Measurements from ENCODE around the gene C7orf25. TPM values are rescaled to one million over a fixed set of nuclear protein-coding genes. Genes with fewer than 3 reads are reported as not detected.
A peak's percentile ranks its signal among the peaks of the same experiment; 100 is the strongest.

The C7orf25 gene
- polyA plus RNA-seq (ENCODE audit: insufficient read length in 10 of 10) = 1 to 10 TPM; 1.0 to 2.6 (median 1.7) TPM
- long read RNA-seq, donor 1, partial matches to known transcripts = 0 of 6 reads
- long read RNA-seq, donor 1, other reads (novel, unspliced or antisense) = 0 of 6 reads
- long read RNA-seq, donor 2, partial matches to known transcripts = 0 of 4 reads
- long read RNA-seq, donor 2, other reads (novel, unspliced or antisense) = 0 of 4 reads
- long read RNA-seq, donor 3 = 0 reads
- long read RNA-seq, donor 4, partial matches to known transcripts = 0 of 3 reads
- long read RNA-seq, donor 4, other reads (novel, unspliced or antisense) = 0 of 3 reads
- long read RNA-seq, donor 5, transcript C7orf25-201 (2 exons, 2,451 nt) = major isoform, 5 of 5 reads
- long read RNA-seq, donor 5, partial matches to known transcripts = 0 of 5 reads
- long read RNA-seq, donor 5, other reads (novel, unspliced or antisense) = 0 of 5 reads
- long read RNA-seq, donor 6, transcript C7orf25-201 (2 exons, 2,451 nt) = major isoform, 6 of 6 reads
- long read RNA-seq, donor 6, partial matches to known transcripts = 0 of 6 reads
- long read RNA-seq, donor 6, other reads (novel, unspliced or antisense) = 0 of 6 reads
- long read RNA-seq, donor 7, partial matches to known transcripts = 0 of 4 reads
- long read RNA-seq, donor 7, other reads (novel, unspliced or antisense) = 0 of 4 reads
- long read RNA-seq, donor 8, partial matches to known transcripts = 0 of 3 reads
- long read RNA-seq, donor 8, other reads (novel, unspliced or antisense) = 0 of 3 reads
- long read RNA-seq, donor 9 = 0 reads

DNA sequence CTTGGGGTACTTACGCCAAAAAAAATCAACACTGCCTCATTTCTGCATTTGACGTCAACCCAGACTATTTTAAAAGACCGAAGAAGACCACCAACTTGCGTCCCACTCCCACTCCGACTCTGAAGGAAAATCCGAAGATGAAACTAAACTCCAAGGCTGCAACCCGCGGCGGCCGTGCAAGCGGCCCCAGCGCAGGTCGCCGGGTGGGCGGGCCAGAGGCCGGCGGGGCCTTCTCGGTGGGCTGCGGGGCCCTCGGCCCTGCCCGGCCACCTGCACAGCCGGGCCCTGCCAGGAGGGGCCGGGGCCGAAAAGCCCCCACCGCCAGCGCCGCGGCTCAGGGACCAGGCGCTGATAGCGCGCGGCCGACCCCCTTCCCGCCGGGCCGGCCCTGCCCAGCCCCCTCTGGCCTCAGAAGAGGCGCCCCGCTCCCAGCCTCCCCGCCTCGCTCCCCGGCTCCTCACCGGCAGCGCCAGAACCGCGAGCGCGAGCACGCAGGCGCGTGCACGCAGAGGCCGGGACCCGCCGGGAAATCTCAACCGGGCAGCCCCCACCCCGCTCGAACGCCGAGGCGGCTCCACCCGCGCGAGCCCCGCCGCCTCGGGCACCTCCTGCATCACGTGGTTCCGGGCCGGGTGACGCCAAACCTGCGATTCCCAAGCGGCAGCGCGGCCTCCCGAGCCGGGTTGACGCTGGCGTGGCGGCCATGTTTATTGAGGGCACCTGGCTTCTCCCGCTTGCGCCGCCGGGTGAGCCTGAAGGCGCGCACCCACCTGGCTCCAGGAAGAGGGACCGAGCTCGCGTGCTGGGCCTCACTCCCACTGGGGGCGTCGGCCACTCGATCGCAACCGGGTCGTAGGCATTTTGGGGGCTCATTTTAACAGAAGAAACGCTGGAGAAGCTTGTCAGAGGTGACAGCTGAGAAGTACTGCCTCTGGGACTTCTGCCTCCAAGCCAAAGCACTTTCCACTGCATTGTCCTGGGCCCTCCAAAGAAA, at the start of gene C7orf25:
C7orf25 (minus strand) TSS at position 617 of the 994 bp plus-strand sequence. CDS start 1,170 bp downstream, outside the sequence.
- peak; percentile 94 to 97 (median 95) for DNase-seq

DNA sequence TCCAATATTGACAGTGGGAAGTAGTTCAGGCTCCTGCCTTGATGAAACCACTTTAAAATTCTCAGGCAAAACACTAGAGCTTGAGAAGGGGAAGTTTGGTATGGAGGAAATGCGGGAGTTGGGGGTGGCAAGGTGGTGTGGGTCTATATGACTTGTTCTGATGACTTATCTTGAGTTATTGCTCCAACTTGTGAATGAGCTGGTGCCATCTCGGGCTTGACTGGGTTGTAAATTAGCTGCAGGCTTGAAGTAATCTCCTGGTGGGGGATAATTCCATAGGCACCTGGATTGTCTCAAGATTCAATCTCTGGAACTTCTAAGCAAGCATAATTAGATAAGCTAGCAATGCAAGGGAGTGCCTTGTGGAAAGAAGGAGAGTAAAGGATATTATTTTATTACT, 49.3 kb upstream of the C7orf25 start:
- no peak for DNase-seq

DNA sequence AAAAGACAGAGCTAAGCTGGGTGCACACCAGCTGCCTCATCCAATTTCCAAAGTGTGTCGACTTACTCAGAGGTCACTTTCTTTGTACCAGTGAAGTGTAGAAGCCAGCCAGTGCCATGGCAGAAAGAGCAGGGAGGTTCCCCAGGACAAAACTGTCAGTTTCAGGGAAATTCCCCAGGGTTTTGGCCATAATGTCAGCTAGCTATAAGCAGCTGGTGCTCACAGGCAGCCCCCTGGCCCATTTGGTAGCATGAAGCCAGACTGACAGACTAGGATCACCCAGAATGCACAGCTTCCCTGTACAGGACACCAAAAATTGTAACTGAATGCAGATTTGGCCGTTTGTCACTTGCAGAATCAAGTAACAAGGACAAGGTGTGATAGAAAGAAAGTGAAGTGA, 48.9 kb upstream of the C7orf25 start:
- no peak for DNase-seq

DNA sequence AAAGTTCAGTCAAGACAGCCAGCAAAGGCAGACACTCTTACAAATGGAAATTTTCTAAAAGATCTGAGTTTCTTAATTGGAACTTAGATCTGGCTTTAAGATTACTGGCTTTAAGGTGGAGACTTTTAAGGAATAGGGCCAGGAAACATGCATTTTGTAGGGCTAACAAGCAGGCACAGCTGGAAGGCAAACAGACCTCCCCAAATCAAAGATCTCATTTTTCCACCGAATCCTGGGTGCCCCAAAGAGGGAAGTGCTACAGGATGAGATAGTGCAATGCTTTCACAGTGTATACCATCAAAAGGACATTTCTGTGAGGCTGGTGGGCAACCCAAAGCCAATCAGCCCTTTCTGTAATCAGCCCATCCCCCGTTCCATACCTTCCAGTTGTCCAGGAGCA, 47.7 kb upstream of the C7orf25 start:
- no peak for DNase-seq

DNA sequence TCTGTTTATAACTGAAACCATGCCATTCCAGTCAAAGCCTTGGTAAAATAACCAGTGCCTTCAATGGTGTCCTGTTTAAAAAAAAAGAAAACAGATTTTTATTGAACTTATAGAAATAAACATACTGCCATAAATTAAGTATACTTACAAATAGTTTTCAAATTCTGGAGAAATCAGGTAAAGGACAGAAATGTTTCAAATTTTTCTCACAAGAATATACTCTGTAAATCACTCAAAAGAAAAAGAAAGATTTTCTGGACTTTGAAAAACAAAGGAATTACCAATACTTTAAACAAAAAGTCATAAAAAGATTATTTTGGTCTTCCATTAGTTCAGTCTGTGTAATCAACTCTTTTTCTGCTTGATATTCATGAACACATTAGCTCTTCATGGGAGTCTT, 44.2 kb upstream of the C7orf25 start:
- DNase-seq = no peak

DNA sequence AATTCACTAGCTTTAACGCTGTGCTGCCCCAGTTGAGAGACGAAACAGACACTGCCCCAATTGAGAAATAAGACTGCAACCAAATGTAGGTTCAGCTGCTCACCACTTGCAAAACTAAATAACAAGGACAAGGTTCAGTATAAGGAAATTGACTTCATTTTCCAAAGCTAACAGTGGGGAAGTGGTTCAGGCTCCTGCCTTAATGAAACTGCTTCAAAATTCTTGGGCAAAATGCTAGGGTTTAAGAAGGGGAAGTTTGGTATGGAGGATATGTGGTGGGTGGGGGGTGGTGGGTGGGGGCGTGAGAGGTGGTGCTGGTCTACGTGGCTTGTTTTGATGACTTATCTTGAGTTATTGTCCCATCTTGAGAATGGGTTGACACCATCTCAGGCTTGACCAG, 42.1 kb upstream of the C7orf25 start:
- no peak for DNase-seq

DNA sequence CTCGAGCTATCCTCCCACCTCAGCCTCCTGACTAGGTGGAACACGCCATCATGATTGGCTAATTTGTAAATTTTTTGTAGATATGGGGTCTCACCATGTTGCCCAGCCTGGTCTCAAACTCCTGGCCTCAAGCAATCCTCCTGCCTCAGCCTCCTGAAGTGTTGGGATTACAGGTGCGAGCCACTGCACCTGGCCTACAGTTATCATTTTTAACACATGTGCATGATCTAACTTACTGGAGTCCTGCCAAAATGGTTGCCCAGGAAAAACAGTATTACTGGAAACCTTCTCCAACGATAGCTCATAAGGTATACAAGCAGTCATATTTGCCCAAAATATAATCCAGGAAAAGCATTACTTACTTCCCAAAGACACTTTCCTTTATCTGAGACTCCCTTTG, 40.5 kb upstream of the C7orf25 start:
- DNase-seq = no peak

DNA sequence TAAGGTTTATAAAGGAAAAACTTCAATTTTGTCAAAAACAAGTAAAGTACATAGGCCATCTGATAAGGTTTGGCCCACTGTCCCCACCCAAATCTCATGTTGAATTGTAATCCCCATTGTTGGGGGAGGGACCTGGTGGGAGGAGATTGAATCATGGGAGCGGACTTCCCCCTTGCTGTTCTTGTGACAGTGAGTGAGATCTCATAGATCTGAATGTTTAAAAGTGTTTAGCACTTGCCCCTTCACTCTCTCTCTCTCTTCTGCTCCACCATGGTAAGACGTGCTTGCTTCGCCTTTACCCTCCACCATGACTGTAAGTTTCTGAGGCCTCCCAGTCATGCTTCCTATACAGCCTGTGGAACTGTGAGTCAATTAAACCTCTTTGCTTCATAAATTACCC, 38.5 kb upstream of the C7orf25 start:
- no peak for DNase-seq

DNA sequence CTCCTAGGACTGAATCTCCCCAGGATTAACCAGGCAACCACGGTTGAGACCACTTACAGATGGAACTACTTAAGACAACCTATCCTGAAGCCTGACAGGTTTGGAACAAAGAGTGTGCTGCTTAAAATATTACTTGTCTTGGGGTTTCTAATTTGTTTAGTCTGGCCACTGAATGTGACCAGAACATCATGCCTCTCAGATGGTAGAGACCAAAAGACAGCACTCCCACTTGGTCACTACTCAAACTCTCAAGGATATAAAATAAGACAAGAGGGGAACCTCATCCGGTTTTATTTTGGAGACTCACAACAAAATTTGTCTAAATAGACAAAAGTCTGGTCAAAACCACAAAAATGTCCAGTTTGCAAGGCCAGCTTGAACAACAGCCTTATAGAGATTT, 35.7 kb upstream of the C7orf25 start:
- DNase-seq = no peak

DNA sequence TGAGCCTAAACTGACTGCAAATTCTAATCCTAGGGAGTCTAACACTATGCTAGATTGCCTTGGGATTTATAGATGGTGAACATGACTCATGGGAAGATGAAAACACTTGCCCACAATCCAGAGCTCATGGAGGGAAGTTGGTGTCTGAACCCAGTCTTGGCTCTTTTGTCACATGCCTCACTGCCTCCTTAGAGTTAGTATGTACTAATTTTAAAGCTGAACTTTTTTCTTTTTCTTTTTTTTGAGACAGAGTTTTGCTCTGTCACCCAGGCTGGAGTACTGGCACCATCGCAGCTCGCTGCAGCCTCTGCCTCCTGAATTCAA, 34.7 kb upstream of the C7orf25 start:
- no peak for DNase-seq

DNA sequence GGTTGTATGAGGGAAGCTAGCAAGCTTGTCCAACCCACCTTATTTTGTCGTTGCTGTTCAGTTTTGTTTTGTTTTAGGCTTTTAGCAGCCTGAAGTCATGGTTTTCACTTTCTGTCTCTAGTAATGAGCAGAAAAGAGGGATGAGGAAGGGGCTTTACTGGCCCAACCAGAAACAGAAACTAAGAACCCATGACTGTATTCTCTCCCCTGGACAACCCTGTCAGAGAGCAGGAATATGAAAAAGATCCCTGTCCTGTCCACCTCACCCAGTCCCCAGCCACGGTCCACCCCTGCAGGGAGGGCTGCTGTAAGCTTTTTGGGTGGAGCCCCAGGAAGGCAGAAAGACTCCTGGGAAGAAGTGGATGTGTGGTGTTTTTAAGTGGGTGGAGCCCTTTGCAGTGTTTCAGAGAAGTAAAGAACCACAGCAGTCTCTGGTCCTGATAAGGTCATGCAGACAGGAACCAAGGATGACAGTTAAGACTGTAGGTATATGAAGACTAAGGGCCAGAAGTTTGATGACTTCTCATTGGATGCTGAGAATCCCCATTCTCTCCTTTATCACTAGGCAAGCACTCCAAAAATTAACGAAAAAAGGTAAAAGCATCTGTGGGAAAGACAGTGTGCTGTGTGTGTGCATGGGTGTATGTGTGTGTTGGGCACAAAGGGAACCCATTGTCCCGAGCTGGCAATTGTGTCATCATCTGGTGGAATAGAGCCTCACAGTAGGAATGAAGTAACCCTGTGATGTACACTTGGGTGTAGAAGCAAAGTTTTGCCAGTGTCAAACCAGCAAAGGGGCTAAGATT, 34.2 kb upstream of the C7orf25 start:
- DNase-seq = peak in 1 of 3 donors; percentile 3

DNA sequence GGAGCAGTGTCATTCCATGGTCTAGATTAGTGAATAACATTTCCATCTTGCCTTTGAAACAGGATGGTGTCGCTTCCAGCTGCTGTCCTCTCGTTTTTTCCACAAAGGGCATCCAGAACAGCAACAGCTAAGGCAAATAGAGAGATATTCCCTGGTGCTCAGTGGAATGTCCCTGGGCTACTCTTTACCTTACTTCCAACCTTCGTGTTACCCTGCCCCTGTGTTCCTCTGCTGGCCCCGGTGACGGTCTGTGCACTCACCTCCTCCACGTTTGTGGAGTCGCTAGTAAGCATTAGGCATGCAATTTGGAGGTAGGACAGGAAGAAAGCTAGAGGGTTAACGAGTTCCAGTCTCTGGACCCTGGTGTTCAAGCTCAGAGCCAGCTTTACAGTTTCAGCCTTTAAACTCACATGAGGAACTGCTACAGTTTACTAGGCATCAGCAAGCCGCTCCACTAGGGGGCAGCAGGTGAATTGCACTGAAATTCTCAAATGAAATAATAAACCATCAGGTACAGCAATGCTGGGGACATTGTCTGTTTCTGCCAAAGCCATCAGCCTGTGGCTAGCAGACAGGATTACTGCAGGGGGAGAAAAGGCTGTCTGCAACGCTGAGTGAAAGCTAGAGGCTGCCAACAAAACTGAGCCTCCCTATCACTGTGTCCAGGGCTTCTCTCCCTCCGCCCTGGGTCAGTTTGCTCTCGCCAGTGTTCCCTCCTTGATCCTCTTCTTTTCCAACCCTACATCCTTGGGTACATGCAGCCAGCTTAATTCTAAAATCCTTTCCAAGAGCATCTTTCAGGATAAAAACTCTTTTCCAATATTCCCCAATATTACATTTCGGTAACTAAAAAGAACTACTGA, 29.3 kb upstream of the C7orf25 start:
- DNase-seq = peak; percentile 60 to 81 (median 74)

DNA sequence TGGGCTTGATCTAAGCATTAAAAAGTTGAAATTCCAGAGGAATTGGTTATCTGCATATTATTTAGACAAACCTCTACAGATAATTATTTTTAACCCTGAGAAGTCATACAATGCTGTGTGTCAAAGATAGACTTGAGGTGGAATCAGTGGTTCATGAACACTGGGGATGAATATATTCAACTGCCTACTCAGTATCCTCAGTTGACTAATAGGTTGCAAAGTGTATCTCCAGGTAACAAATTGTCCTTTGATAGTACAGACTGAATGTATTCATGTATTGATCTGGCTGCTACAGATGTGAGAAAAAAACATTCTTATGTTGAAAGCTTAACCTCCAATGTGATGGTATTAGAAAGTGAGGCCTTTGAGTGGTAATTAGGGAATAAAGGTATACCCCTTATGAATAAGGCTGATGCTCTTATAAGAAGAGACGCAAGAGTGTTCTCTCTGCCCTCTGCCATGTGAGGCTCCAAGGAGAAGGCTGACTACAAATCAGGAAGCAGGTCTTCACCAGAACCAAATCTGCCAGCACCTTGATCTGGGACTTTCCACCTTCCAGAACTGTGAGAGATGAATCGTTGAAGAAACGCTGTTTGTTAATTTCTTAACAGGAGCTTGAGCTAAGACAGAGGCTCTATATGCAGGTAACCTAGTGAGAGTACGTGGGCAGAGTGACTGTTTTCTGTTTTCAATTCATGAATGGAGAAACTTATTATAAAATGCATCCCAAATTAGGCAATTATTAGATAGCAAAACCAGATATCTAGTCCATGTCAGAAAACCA, 27.8 kb upstream of the C7orf25 start:
- no peak for DNase-seq

DNA sequence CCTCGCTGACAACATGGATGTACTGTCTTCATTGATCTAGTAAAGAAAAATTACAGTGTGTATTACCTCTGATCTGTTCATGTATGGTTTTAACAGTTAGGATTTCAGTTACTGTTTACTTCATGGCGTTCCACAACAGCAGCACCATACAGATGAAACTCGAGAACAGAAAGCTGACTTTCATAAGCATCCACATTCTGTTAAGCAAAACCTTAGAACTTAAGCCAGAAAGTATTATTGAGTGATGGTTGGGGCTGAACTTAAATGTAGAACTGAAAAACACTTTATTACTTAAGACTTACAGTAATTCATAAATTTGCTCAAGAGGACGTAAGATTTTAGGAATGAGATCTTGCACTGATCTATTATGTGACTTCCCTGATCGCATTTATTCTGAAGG, 24.0 kb upstream of the C7orf25 start:
- DNase-seq = no peak

DNA sequence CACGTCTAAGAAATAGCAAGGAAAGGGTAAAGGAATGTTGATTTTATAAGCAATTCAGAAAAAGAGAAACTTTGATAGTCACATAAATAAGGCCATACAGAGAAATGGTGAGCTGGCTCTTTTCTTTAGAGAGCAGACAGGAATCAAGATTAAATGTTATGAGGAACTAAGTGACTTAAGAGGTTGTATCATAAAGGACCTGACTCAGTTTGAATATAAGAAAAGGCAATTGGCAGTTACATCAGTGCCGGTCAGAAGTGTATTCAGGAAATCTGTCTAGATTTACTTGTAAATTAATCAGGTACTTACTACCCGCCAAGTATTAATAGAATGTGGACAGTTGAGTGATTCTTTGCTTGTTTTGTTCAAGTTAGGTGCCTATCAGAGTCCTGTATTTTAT, 22.4 kb upstream of the C7orf25 start:
- DNase-seq = no peak

DNA sequence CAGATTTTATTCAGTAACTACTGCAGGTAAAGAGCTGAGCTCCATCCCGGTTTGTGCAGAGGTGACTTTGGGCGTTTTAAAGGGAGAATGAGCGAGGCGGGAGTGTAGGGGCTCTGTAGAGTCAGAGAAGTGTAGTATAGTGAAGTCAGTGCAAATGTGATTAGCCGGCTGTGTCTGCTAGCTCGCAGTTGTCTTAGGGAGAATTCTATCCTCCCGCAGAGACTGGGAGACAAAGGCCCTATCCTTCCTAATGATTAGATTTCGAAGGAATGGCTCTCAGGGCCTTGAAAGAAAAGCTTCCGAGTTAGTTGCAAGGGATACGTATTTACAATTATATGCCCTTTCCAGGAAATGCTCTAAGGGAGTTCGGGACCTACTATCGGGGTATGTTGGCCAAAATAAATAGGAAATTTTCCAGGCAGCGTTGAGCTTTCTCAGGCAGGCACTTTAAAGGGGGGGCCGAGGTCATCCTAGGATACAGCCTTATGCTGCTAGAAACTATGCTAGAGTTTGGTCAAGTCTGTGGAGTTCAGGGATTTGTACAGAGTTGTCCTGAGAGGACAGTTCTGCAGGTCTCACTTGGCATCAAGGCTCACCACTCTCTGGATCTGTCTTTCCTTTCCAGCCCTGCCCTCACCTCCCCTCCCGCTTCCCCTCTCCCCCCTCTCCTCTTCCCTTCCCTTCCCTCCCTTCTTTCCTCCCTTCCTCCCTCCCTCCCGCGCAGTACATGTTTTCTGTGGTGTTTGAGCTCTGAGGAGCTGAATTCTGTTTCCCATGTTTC, 21.1 kb upstream of the C7orf25 start:
- peak; percentile 19 to 73 (median 46) for DNase-seq

DNA sequence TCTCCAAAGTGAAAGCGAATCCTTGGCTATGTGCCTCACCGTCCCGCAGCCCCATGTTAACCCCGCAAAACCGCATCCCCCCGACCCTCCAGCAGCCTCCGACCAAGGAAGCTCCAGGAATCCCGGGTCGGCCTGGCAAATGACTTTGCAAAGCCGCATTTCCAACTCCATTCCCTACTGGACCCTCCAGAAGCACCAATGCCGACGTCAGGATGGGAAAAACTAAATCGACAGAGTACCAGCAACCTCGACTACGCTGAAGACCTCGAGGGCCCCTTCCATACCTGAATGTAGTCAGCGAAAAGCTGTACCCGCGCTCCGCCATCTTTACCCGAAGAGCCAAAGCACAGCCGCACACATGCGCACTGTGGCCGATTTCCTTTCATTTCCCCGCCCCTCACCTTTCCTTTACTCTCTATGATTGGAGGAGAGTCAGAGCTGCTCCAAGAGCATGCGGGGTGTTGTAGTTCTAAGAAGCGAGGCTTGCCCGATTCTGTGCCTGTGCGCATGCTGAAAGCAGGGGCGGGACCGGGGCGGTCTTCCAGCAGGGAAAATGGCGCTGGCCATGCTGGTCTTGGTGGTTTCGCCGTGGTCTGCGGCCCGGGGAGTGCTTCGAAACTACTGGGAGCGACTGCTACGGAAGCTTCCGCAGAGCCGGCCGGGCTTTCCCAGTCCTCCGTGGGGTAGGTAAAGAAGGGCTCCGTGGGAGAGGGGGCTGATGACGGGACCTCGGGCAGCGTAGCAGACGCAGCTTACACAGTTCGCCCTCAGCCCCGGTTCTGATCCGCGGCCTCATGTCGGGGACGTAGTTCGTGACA, 20.2 kb upstream of the C7orf25 start, which contains the start of the genes MRPL32 and PSMA2:
MRPL32 (plus strand) TSS at position 543 of the 818 bp plus-strand sequence; CDS start at position 554, 11 bp downstream.
PSMA2 (minus strand) TSS at position 341 of the 818 bp plus-strand sequence; CDS start at position 325, 16 bp downstream.
- DNase-seq = peak; percentile 96 to 98 (median 98)
